NOMO-1 treated with DMSO at 0.1 percent for 48 hours (cell line): Measurements from ENCODE around the gene ZNF100.
A peak's percentile ranks its signal among the peaks of the same experiment; 100 is the strongest.
"Not testable (repeated sequence)": the region's sequence is repeated elsewhere in the genome, so short reads cannot be mapped to it uniquely, and the experiment has no call there.

Experiments used
- DNase-seq: peaks from one replicate; lab custom pipeline; 2025; ENCODE audit not compliant: unreplicated experiment; lab: John Stamatoyannopoulos, UW

The ZNF100 gene

GRCh38 chr19:21767065-21767800 is at the start of gene ZNF100:
Gene ZNF100 (minus strand): TSS chr19:21767579. CDS start chr19:21767429, 150 bp downstream.
- peak; percentile 90 for DNase-seq

- DNase-seq = no peak
Measured at GRCh38 chr19:21812448-21812847, 45.1 kb upstream of the ZNF100 start.

- not testable (repeated sequence) for DNase-seq
Measured at GRCh38 chr19:21808400-21809000, 41.1 kb upstream of the ZNF100 start.

GRCh38 chr19:21789466-21790085 is 22.2 kb upstream of the ZNF100 start:
- DNase-seq = no peak

- DNase-seq = no peak
Measured at GRCh38 chr19:21786936-21787335, 19.6 kb upstream of the ZNF100 start.

GRCh38 chr19:21775792-21776191 is 8.4 kb upstream of the ZNF100 start:
- not testable (repeated sequence) for DNase-seq

- not testable (repeated sequence) for DNase-seq
Measured at GRCh38 chr19:21766705-21767064, 694 bp downstream of the ZNF100 start.

GRCh38 chr19:21765151-21765550 is 2.2 kb downstream of the ZNF100 start:
- no peak for DNase-seq

- not testable (repeated sequence) for DNase-seq
Measured at GRCh38 chr19:21761547-21761946, 5.8 kb downstream of the ZNF100 start.

GRCh38 chr19:21758296-21758695 is 9.1 kb downstream of the ZNF100 start:
- DNase-seq = no peak

- DNase-seq = not testable (repeated sequence)
Measured at GRCh38 chr19:21755555-21755954, 11.8 kb downstream of the ZNF100 start.

- DNase-seq = no peak
Measured at GRCh38 chr19:21751384-21751783, 16.0 kb downstream of the ZNF100 start.

- DNase-seq = no peak
Measured at GRCh38 chr19:21750586-21751128, 16.7 kb downstream of the ZNF100 start.

GRCh38 chr19:21749090-21749489 is 18.3 kb downstream of the ZNF100 start:
- DNase-seq = no peak

- no peak for DNase-seq
Measured at GRCh38 chr19:21748088-21748487, 19.3 kb downstream of the ZNF100 start.

- DNase-seq = no peak
Measured at GRCh38 chr19:21740559-21740958, 26.8 kb downstream of the ZNF100 start.

GRCh38 chr19:21726942-21727747 is 40.2 kb downstream of the ZNF100 start:
- not testable (repeated sequence) for DNase-seq

GRCh38 chr19:21713761-21714160 is 53.6 kb downstream of the ZNF100 start:
- DNase-seq = no peak

- no peak for DNase-seq
Measured at GRCh38 chr19:21709464-21709863, 57.9 kb downstream of the ZNF100 start.

GRCh38 chr19:21707878-21708277 is 59.5 kb downstream of the ZNF100 start:
- DNase-seq = not testable (repeated sequence)

- DNase-seq = no peak
Measured at GRCh38 chr19:21707065-21707464, 60.3 kb downstream of the ZNF100 start.
